ENCODE measurements around the gene CRYBG2. TPM values are rescaled to one million over a fixed set of nuclear protein-coding genes. Genes with fewer than 3 reads are reported as not detected.
A peak's percentile ranks its signal among the peaks of the same experiment; 100 is the strongest.

The CRYBG2 gene
- total and polyA plus RNA-seq, 2 of the 13 experiments (the other 11 are each of a cell fraction or from before 2014, with no cell fraction given): 1.3 to 2.9 TPM

DNA sequence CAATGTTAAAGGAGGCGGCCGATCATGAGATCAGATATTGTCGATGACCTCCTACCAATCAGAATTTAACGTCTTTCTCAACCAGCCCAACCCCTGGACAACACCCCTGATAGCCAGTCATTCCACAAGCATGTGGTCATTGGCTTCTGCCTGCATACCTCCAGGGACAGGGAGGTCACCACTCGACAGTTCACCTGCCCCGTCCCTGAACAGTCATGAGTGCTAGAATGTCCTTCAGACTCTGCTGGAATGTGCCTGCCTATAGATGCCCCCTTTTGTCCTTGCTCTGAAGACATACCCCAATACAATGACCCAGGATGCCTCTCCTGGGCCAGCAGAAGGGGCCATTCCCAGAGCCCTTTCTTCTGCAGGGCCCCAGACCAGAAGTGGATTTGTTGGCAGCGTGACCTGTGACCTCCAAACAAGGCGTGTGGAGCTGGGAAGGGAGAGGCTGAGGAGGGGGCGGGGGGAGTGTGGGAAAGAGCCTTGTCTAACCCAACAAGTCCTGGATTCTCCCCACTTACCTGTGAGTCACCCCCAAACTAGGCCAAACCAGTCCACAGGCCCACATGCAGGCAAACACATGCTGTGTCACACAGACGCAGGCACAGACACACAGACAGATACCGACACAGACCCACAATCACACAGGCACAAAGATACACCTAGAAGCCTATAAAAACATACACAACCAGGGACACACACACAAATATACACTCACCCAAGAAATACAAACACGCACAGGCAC, 2.2 kb downstream of the CRYBG2 start (continued):
- TF ChIP-seq, protein P1, sequence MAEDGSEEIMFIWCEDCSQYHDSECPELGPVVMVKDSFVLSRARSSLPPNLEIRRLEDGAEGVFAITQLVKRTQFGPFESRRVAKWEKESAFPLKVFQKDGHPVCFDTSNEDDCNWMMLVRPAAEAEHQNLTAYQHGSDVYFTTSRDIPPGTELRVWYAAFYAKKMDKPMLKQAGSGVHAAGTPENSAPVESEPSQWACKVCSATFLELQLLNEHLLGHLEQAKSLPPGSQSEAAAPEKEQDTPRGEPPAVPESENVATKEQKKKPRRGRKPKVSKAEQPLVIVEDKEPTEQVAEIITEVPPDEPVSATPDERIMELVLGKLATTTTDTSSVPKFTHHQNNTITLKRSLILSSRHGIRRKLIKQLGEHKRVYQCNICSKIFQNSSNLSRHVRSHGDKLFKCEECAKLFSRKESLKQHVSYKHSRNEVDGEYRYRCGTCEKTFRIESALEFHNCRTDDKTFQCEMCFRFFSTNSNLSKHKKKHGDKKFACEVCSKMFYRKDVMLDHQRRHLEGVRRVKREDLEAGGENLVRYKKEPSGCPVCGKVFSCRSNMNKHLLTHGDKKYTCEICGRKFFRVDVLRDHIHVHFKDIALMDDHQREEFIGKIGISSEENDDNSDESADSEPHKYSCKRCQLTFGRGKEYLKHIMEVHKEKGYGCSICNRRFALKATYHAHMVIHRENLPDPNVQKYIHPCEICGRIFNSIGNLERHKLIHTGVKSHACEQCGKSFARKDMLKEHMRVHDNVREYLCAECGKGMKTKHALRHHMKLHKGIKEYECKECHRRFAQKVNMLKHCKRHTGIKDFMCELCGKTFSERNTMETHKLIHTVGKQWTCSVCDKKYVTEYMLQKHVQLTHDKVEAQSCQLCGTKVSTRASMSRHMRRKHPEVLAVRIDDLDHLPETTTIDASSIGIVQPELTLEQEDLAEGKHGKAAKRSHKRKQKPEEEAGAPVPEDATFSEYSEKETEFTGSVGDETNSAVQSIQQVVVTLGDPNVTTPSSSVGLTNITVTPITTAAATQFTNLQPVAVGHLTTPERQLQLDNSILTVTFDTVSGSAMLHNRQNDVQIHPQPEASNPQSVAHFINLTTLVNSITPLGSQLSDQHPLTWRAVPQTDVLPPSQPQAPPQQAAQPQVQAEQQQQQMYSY (CRISPR knock-in tag; IDR thresholded peaks at IDR 0.05): 0 out of 2 replicates have a peak, but pooled peaks have one; percentile 33
- TF ChIP-seq ZNF614 (CRISPR knock-in tag; IDR thresholded peaks at IDR 0.05; ENCODE audit: borderline replicate concordance): peak; percentile 69; the same call in 1 of the 2 replicates
- TF ChIP-seq PAWR (CRISPR knock-in tag; IDR thresholded peaks at IDR 0.05; ENCODE audit: borderline replicate concordance): no peak
- no peak for TF ChIP-seq TRIM24 (CRISPR knock-in tag; IDR thresholded peaks at IDR 0.05)
- TF ChIP-seq, protein P2, sequence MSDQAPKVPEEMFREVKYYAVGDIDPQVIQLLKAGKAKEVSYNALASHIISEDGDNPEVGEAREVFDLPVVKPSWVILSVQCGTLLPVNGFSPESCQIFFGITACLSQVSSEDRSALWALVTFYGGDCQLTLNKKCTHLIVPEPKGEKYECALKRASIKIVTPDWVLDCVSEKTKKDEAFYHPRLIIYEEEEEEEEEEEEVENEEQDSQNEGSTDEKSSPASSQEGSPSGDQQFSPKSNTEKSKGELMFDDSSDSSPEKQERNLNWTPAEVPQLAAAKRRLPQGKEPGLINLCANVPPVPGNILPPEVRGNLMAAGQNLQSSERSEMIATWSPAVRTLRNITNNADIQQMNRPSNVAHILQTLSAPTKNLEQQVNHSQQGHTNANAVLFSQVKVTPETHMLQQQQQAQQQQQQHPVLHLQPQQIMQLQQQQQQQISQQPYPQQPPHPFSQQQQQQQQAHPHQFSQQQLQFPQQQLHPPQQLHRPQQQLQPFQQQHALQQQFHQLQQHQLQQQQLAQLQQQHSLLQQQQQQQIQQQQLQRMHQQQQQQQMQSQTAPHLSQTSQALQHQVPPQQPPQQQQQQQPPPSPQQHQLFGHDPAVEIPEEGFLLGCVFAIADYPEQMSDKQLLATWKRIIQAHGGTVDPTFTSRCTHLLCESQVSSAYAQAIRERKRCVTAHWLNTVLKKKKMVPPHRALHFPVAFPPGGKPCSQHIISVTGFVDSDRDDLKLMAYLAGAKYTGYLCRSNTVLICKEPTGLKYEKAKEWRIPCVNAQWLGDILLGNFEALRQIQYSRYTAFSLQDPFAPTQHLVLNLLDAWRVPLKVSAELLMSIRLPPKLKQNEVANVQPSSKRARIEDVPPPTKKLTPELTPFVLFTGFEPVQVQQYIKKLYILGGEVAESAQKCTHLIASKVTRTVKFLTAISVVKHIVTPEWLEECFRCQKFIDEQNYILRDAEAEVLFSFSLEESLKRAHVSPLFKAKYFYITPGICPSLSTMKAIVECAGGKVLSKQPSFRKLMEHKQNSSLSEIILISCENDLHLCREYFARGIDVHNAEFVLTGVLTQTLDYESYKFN (CRISPR knock-in tag; conservative IDR thresholded peaks at IDR 0.05): peak; percentile 79
- TF ChIP-seq, protein P3, sequence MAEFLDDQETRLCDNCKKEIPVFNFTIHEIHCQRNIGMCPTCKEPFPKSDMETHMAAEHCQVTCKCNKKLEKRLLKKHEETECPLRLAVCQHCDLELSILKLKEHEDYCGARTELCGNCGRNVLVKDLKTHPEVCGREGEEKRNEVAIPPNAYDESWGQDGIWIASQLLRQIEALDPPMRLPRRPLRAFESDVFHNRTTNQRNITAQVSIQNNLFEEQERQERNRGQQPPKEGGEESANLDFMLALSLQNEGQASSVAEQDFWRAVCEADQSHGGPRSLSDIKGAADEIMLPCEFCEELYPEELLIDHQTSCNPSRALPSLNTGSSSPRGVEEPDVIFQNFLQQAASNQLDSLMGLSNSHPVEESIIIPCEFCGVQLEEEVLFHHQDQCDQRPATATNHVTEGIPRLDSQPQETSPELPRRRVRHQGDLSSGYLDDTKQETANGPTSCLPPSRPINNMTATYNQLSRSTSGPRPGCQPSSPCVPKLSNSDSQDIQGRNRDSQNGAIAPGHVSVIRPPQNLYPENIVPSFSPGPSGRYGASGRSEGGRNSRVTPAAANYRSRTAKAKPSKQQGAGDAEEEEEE (CRISPR knock-in tag; IDR thresholded peaks at IDR 0.05; ENCODE audit: borderline replicate concordance): no peak
- TF ChIP-seq ZNF484 (CRISPR knock-in tag; IDR thresholded peaks at IDR 0.05; ENCODE audit: borderline replicate concordance, low read depth): no peak
- TF ChIP-seq, protein P4, sequence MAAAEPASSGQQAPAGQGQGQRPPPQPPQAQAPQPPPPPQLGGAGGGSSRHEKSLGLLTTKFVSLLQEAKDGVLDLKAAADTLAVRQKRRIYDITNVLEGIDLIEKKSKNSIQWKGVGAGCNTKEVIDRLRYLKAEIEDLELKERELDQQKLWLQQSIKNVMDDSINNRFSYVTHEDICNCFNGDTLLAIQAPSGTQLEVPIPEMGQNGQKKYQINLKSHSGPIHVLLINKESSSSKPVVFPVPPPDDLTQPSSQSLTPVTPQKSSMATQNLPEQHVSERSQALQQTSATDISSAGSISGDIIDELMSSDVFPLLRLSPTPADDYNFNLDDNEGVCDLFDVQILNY (CRISPR knock-in tag; conservative IDR thresholded peaks at IDR 0.05): no peak
- TF ChIP-seq, protein P5, sequence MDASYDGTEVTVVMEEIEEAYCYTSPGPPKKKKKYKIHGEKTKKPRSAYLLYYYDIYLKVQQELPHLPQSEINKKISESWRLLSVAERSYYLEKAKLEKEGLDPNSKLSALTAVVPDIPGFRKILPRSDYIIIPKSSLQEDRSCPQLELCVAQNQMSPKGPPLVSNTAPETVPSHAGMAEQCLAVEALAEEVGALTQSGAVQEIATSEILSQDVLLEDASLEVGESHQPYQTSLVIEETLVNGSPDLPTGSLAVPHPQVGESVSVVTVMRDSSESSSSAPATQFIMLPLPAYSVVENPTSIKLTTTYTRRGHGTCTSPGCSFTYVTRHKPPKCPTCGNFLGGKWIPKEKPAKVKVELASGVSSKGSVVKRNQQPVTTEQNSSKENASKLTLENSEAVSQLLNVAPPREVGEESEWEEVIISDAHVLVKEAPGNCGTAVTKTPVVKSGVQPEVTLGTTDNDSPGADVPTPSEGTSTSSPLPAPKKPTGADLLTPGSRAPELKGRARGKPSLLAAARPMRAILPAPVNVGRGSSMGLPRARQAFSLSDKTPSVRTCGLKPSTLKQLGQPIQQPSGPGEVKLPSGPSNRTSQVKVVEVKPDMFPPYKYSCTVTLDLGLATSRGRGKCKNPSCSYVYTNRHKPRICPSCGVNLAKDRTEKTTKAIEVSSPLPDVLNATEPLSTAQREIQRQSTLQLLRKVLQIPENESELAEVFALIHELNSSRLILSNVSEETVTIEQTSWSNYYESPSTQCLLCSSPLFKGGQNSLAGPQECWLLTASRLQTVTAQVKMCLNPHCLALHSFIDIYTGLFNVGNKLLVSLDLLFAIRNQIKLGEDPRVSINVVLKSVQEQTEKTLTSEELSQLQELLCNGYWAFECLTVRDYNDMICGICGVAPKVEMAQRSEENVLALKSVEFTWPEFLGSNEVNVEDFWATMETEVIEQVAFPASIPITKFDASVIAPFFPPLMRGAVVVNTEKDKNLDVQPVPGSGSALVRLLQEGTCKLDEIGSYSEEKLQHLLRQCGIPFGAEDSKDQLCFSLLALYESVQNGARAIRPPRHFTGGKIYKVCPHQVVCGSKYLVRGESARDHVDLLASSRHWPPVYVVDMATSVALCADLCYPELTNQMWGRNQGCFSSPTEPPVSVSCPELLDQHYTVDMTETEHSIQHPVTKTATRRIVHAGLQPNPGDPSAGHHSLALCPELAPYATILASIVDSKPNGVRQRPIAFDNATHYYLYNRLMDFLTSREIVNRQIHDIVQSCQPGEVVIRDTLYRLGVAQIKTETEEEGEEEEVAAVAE (CRISPR knock-in tag; IDR thresholded peaks at IDR 0.05; ENCODE audit: borderline replicate concordance): peak; percentile 44; the same call in 1 of the 2 replicates
- no peak for TF ChIP-seq SRSF9 (IDR thresholded peaks at IDR 0.05; ENCODE audit: borderline replicate concordance, insufficient read depth, low read depth, low read length, poor library complexity, severe bottlenecking)
- TF ChIP-seq NFE2L1 (CRISPR knock-in tag; IDR thresholded peaks at IDR 0.05; ENCODE audit: borderline replicate concordance): no peak
